SU-DHL-6 (cell line): ENCODE data around the gene EMC7.
A peak's percentile ranks its signal among the peaks of the same experiment; 100 is the strongest.

Source experiments
- H2AFZ ChIP-seq: fragments of 200-600 bp; sonication (generic); 2 replicates; pipeline ENCODE4 v1.6.1; 2014; ENCODE audit warnings: low read depth, mild to moderate bottlenecking, moderate library complexity, mixed read lengths, antibody characterized with exemption, low read length; ENCODE audit not compliant: severe bottlenecking
- H3F3A ChIP-seq: fragments of 200-600 bp; shearing (Covaris generic); 2 replicates; pipeline ENCODE4 v1.6.0; 2016; ENCODE audit warnings: antibody characterized with exemption, mild to moderate bottlenecking; ENCODE audit not compliant: insufficient read depth
- H3K27ac ChIP-seq: fragments of 200-600 bp; sonication (generic); 2 replicates; pipeline ENCODE4 v1.5.1; 2016; ENCODE audit warnings: low read depth, mild to moderate bottlenecking, low read length, moderate library complexity, mixed read lengths
- H3K27me3 ChIP-seq: fragments of 200-600 bp; sonication (generic), shearing (Covaris generic); 2 replicates; pipeline ENCODE4 v1.6.0; 2014; ENCODE audit warnings: mild to moderate bottlenecking, low read length
- H3K36me3 ChIP-seq: fragments of 200-600 bp; sonication (generic); 2 replicates; pipeline ENCODE4 v1.6.1; 2014; ENCODE audit warnings: mild to moderate bottlenecking, low read length, mixed read lengths
- H3K4me2 ChIP-seq: fragments of 300-600, 200-600 bp; shearing (Covaris generic), sonication (generic); 2 replicates; pipeline ENCODE4 v1.6.0; 2014; ENCODE audit warnings: low read length, low read depth, mild to moderate bottlenecking; ENCODE audit not compliant: poor library complexity, severe bottlenecking
- H3K4me3 ChIP-seq: fragments of 200-600 bp; sonication (generic); 2 replicates; pipeline ENCODE4 v1.5.1; 2014; ENCODE audit warnings: antibody characterized with exemption, low read length, mild to moderate bottlenecking, mixed read lengths; ENCODE audit not compliant: insufficient read depth, poor library complexity, severe bottlenecking
- H3K79me2 ChIP-seq: fragments of 200-600 bp; sonication (generic); 2 replicates; pipeline ENCODE4 v1.6.1; 2014; ENCODE audit warnings: mild to moderate bottlenecking, low read length, moderate library complexity; ENCODE audit not compliant: insufficient read depth
- H3K9ac ChIP-seq: fragments of 200-600 bp; sonication (generic); 2 replicates; pipeline ENCODE4 v1.7.0; 2014; ENCODE audit warnings: mild to moderate bottlenecking, low read length
- H3K9me2 ChIP-seq: fragments of 200-600 bp; sonication (generic); replicated peaks from 2 replicates; pipeline ENCODE4 v1.6.1; 2014; ENCODE audit warnings: low read length; ENCODE audit not compliant: insufficient read depth
- H3K9me3 ChIP-seq: fragments of 200-600 bp; sonication (generic); 2 replicates; pipeline ENCODE4 v1.6.1; 2014; ENCODE audit warnings: low read length, mixed read lengths; ENCODE audit not compliant: insufficient read depth
- H4K20me1 ChIP-seq: fragments of 200-600 bp; sonication (generic); 2 replicates; pipeline ENCODE4 v1.6.1; 2014; ENCODE audit warnings: low read depth, mild to moderate bottlenecking, antibody characterized with exemption, low read length, moderate library complexity, mixed read lengths
- CTCF ChIP-seq: fragments of 200-600 bp; sonication (generic); IDR thresholded peaks from one replicate; pipeline ENCODE4 v1.5.1; 2017; ENCODE audit warnings: antibody characterized with exemption, mild to moderate bottlenecking, low read length, moderate library complexity; ENCODE audit not compliant: insufficient read depth, poor library complexity, severe bottlenecking
- EZH2phosphoT487 ChIP-seq: fragments of 200-600 bp; sonication (generic), shearing (Covaris generic); conservative IDR thresholded peaks from 2 replicates; pipeline ENCODE4 v1.6.1; 2018; ENCODE audit warnings: mild to moderate bottlenecking, antibody characterized with exemption, low read length, moderate library complexity, mixed read lengths

The EMC7 gene

GRCh38 chr15:34107315-34107714 is 5.7 kb upstream of the EMC7 start:
- Histone ChIP-seq H2AFZ (no peak overlapping the region), H3K9ac (no peak overlapping the region), H3K4me2 (no peak overlapping the region), H3K9me3 (peaks cover 17% of the 10 kb centered on the region; the same call in 1 of the 2 replicates), H3K79me2 (no peaks in the 10 kb centered on the region), H4K20me1 (no peaks in the 10 kb centered on the region), H3K4me3 (no peak overlapping the region), H3K36me3 (peaks cover 7% of the 10 kb centered on the region; the same call in 1 of the 2 replicates), H3K9me2 (no peaks in the 10 kb centered on the region), H3K27me3 (no peaks in the 10 kb centered on the region), H3K27ac (no peak overlapping the region), H3F3A (no peaks in the 10 kb centered on the region)
- TF ChIP-seq CTCF = no peak
- no peak for TF ChIP-seq EZH2phosphoT487

GRCh38 chr15:34106423-34106822 is 4.8 kb upstream of the EMC7 start:
- TF ChIP-seq CTCF (no peak), EZH2phosphoT487 (no peak)
- no peak overlapping the region for H3K4me3 ChIP-seq
- H3K36me3 ChIP-seq = peaks cover 8% of the 10 kb centered on the region; the same call in 1 of the 2 replicates

GRCh38 chr15:34102175-34102925 is 688 bp upstream of the EMC7 start:
- no peaks in the 10 kb centered on the region for H3F3A ChIP-seq
- H3K9me2 ChIP-seq = no peaks in the 10 kb centered on the region
- H3K4me3 ChIP-seq = peak overlapping the region; percentile 58
- peak overlapping the region; percentile 61 for H3K4me2 ChIP-seq
- 0 out of 2 replicates have a peak, but pooled peaks cover 3% of the 10 kb centered on the region for H4K20me1 ChIP-seq
- H3K36me3 ChIP-seq = peaks cover 8% of the 10 kb centered on the region
- peak overlapping the region; percentile 33 for H3K27ac ChIP-seq
- peaks cover 43% of the 10 kb centered on the region for H3K79me2 ChIP-seq
- no peaks in the 10 kb centered on the region for H3K27me3 ChIP-seq
- H3K9me3 ChIP-seq = peaks cover 19% of the 10 kb centered on the region; the same call in 1 of the 2 replicates
- peak overlapping the region; percentile 58 for H2AFZ ChIP-seq
- H3K9ac ChIP-seq = peak overlapping the region; percentile 69
- no peak for TF ChIP-seq EZH2phosphoT487
- no peak for TF ChIP-seq CTCF

More at GRCh38 chr15:34106423-34106822, 4.8 kb upstream of the EMC7 start:
- H3K27me3 ChIP-seq = no peaks in the 10 kb centered on the region
- H3F3A ChIP-seq = no peaks in the 10 kb centered on the region
- no peaks in the 10 kb centered on the region for H3K9me2 ChIP-seq
- no peak overlapping the region for H2AFZ ChIP-seq
- no peak overlapping the region for H3K9ac ChIP-seq
- H4K20me1 ChIP-seq = no peaks in the 10 kb centered on the region
- H3K79me2 ChIP-seq = peaks cover 2% of the 10 kb centered on the region
- H3K4me2 ChIP-seq = no peak overlapping the region
- no peak overlapping the region for H3K27ac ChIP-seq
- peaks cover 19% of the 10 kb centered on the region; the same call in 1 of the 2 replicates for H3K9me3 ChIP-seq
